Measurements from ENCODE around the gene TLK1. TPM values are rescaled to one million over a fixed set of nuclear protein-coding genes. Genes with fewer than 3 reads are reported as not detected.

Gene TLK1
- total RNA-seq, 1 donor from 2014 or later: 35.8 TPM

GRCh38 chr2:171141320-171141719 is 19.4 kb downstream of the TLK1 start:
- Histone ChIP-seq H3K9me3 (no peaks in the 10 kb centered on the region), H3K4me3 (no peak overlapping the region), H3K27me3 (no peaks in the 10 kb centered on the region), H3K36me3 (no peaks in the 10 kb centered on the region), H3K4me1 (peaks cover 66% of the 10 kb centered on the region), H3K27ac (no peak overlapping the region)
- intact Hi-C loops (cut with DNase I): no loop called here
- TF ChIP-seq POLR2AphosphoS5 (IDR thresholded peaks at IDR 0.05; ENCODE audit: insufficient read depth in 1 of 2, low read depth in 1 of 2) (no peak), CTCF (IDR thresholded peaks at IDR 0.05) (no peak), POLR2A (IDR thresholded peaks at IDR 0.05) (no peak)
- DNase-seq (ENCODE audit: extremely low spot score in 2 of 2): no peak

GRCh38 chr2:171139860-171140259 is 20.8 kb downstream of the TLK1 start:
- no peaks in the 10 kb centered on the region for H3K27me3 ChIP-seq
- TF ChIP-seq CTCF (IDR thresholded peaks at IDR 0.05) (no peak), POLR2A (IDR thresholded peaks at IDR 0.05) (no peak), POLR2AphosphoS5 (IDR thresholded peaks at IDR 0.05; ENCODE audit: insufficient read depth in 1 of 2, low read depth in 1 of 2) (no peak)
- H3K4me3 ChIP-seq: no peak overlapping the region
- no peak overlapping the region for H3K27ac ChIP-seq
- H3K9me3 ChIP-seq: no peaks in the 10 kb centered on the region
- peaks cover 55% of the 10 kb centered on the region for H3K4me1 ChIP-seq
- intact Hi-C loops (cut with DNase I): no loop called here
- no peak for DNase-seq (ENCODE audit: extremely low spot score in 2 of 2)
- H3K36me3 ChIP-seq: no peaks in the 10 kb centered on the region

- Histone ChIP-seq H3K9me3 (no peaks in the 10 kb centered on the region), H3K4me3 (no peak overlapping the region), H3K27me3 (no peaks in the 10 kb centered on the region), H3K27ac (no peak overlapping the region), H3K4me1 (peaks cover 39% of the 10 kb centered on the region), H3K36me3 (no peaks in the 10 kb centered on the region)
- TF ChIP-seq CTCF (IDR thresholded peaks at IDR 0.05) (no peak), POLR2A (IDR thresholded peaks at IDR 0.05) (no peak), POLR2AphosphoS5 (IDR thresholded peaks at IDR 0.05; ENCODE audit: insufficient read depth in 1 of 2, low read depth in 1 of 2) (no peak)
- intact Hi-C loops (cut with DNase I): no loop called here
- no peak for DNase-seq (ENCODE audit: extremely low spot score in 2 of 2)
Measured at GRCh38 chr2:171136024-171136423, 24.7 kb downstream of the TLK1 start.

- intact Hi-C loops (cut with DNase I): no loop called here
- Histone ChIP-seq H3K27me3 (no peaks in the 10 kb centered on the region), H3K27ac (no peak overlapping the region), H3K4me3 (no peak overlapping the region), H3K36me3 (no peaks in the 10 kb centered on the region), H3K9me3 (no peaks in the 10 kb centered on the region), H3K4me1 (peaks cover 36% of the 10 kb centered on the region)
- DNase-seq (ENCODE audit: extremely low spot score in 2 of 2): no peak
- TF ChIP-seq POLR2AphosphoS5 (IDR thresholded peaks at IDR 0.05; ENCODE audit: insufficient read depth in 1 of 2, low read depth in 1 of 2) (no peak), CTCF (IDR thresholded peaks at IDR 0.05) (no peak), POLR2A (IDR thresholded peaks at IDR 0.05) (no peak)
Measured at GRCh38 chr2:171134624-171135230, 26.0 kb downstream of the TLK1 start.

GRCh38 chr2:171132086-171132485 is 28.6 kb downstream of the TLK1 start:
- no peaks in the 10 kb centered on the region for H3K36me3 ChIP-seq
- H3K4me1 ChIP-seq: peaks cover 17% of the 10 kb centered on the region
- H3K9me3 ChIP-seq: no peaks in the 10 kb centered on the region
- no peaks in the 10 kb centered on the region for H3K27me3 ChIP-seq
- no peak overlapping the region for H3K27ac ChIP-seq
- TF ChIP-seq POLR2AphosphoS5 (IDR thresholded peaks at IDR 0.05; ENCODE audit: insufficient read depth in 1 of 2, low read depth in 1 of 2) (no peak), CTCF (IDR thresholded peaks at IDR 0.05) (no peak), POLR2A (IDR thresholded peaks at IDR 0.05) (no peak)
- no peak overlapping the region for H3K4me3 ChIP-seq
- intact Hi-C loops (cut with DNase I): no loop called here
- DNase-seq (ENCODE audit: extremely low spot score in 2 of 2): no peak
